ENCODE data around the gene RAB40AL.

GRCh38 chrX:102899940-102900916 lies 36.8 kb upstream of the RAB40AL start:
- TF ChIP-seq ZNF121 (CRISPR knock-in tag; IDR thresholded peaks at IDR 0.05) (no peak), RORB (CRISPR knock-in tag; IDR thresholded peaks at IDR 0.05) (no peak), CTCF (IDR thresholded peaks at IDR 0.05) (peak; percentile 54), JUN (CRISPR knock-in tag; IDR thresholded peaks at IDR 0.05) (no peak), TEAD4 (CRISPR knock-in tag; IDR thresholded peaks at IDR 0.05) (no peak), CREB1 (CRISPR knock-in tag; IDR thresholded peaks at IDR 0.05) (no peak), ETV6 (CRISPR knock-in tag; IDR thresholded peaks at IDR 0.05) (no peak), NR2C2 (CRISPR knock-in tag; IDR thresholded peaks at IDR 0.05) (no peak), TCF7 (CRISPR knock-in tag; IDR thresholded peaks at IDR 0.05; ENCODE audit: low read depth) (no peak), E2F1 (CRISPR knock-in tag; IDR thresholded peaks at IDR 0.05) (no peak), ZBTB21 (CRISPR knock-in tag; IDR thresholded peaks at IDR 0.05; ENCODE audit: borderline replicate concordance) (no peak), ZSCAN18 (CRISPR knock-in tag; IDR thresholded peaks at IDR 0.05) (no peak)

Data from WTC11 (cell line).